Measurements from ENCODE around the gene SHISAL1.

- TF ChIP-seq, protein P1, sequence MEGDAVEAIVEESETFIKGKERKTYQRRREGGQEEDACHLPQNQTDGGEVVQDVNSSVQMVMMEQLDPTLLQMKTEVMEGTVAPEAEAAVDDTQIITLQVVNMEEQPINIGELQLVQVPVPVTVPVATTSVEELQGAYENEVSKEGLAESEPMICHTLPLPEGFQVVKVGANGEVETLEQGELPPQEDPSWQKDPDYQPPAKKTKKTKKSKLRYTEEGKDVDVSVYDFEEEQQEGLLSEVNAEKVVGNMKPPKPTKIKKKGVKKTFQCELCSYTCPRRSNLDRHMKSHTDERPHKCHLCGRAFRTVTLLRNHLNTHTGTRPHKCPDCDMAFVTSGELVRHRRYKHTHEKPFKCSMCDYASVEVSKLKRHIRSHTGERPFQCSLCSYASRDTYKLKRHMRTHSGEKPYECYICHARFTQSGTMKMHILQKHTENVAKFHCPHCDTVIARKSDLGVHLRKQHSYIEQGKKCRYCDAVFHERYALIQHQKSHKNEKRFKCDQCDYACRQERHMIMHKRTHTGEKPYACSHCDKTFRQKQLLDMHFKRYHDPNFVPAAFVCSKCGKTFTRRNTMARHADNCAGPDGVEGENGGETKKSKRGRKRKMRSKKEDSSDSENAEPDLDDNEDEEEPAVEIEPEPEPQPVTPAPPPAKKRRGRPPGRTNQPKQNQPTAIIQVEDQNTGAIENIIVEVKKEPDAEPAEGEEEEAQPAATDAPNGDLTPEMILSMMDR (IDR thresholded peaks at IDR 0.05) = no peak
- TF ChIP-seq POLR2A (IDR thresholded peaks at IDR 0.05) = no peak
These were observed 37.7 kb downstream of the SHISAL1 start for GRCh38 chr22:44274918-44275630.

Data from Peyer's patch (tissue), 4 donors.